GM10248 (cell line): ENCODE results near the gene DRD3.

Experiments used
- CTCF ChIA-PET: fragments of 300-600 bp; sonication (Branson Sonifier 250); formaldehyde crosslinking; extraction: SDS; loops from one replicate; lab custom pipeline; 2021; ENCODE audit warnings: antibody characterized with exemption; lab: Yijun Ruan, JAX
- POLR2A ChIA-PET: fragments of 350-650 bp; sonication (Branson Sonifier 250); formaldehyde crosslinking; extraction: SDS; loops from one replicate; lab custom pipeline; 2020; ENCODE audit warnings: antibody characterized with exemption; lab: Yijun Ruan, JAX
- DNase-seq: peaks from one replicate; pipeline ENCODE4 v3.0.0; 2012; ENCODE audit errors: extremely low spot score
- CTCF ChIP-seq: IDR thresholded peaks from 2 replicates; pipeline ENCODE4 v1.5.1; 2012; ENCODE audit warnings: mild to moderate bottlenecking, low read depth; ENCODE audit errors: extremely low read depth, missing control alignments, control extremely low read depth

Gene DRD3

GRCh38 chr3:114101101-114101500 is 77.8 kb downstream of the DRD3 start:
- ChIA-PET CTCF (interaction anchor here (1.2 kb wide), 1 partner anchor 11 kb away, joined by 3 read pairs; no protein-coding TSS in a partner anchor), POLR2A (no interaction called here)
- TF ChIP-seq CTCF = no peak
- no peak for DNase-seq

DNA sequence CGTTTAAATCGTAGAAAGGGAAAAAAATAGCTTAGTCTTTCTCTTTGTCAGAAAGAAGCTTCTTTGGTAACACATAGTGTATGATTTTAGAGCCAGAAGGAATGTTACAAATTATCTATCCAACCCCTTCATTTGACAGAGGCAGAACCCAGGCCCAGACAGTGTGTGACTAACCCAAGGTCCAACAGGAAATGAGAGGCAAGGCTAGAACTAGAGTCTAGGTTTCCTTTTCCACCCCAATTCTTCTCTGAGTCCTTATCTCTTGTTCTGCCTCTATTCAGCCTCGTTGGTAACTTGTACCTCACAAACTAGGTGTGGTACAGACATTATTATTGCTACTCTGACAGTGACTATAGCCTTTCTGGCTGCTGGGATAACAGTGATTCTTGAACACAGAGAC is 83.1 kb downstream of the DRD3 start:
- TF ChIP-seq CTCF = no peak
- POLR2A ChIA-PET = no interaction called here
- no peak for DNase-seq
- CTCF ChIA-PET = no interaction called here

- no peak for TF ChIP-seq CTCF
- DNase-seq = no peak
- POLR2A ChIA-PET = no interaction called here
- CTCF ChIA-PET = no interaction called here
These were observed 85.3 kb downstream of the DRD3 start for GRCh38 chr3:114093596-114093995.

DNA sequence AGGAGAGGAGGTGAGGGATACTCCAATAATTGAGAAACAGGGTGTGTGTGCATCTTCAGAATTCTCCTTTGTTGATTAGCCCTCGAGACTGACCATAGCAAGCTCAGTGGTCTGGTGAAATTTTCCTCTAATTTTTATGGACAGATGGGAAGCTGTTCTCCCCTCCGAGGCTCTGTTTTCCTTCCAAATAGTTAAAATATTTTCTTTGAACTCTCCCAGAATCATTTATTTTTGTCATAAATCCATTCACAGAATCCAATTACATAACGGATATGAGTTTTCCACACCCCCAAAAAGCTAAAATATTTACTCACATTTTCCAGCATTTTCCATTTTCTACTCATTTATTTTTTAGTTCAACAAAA is 85.9 kb downstream of the DRD3 start:
- DNase-seq = no peak
- TF ChIP-seq CTCF = no peak
- CTCF ChIA-PET = interaction anchor here (1.2 kb wide), 1 partner anchor 31 kb away, joined by 3 read pairs; no protein-coding TSS in a partner anchor
- POLR2A ChIA-PET = no interaction called here

GRCh38 chr3:114092151-114093015 is 86.5 kb downstream of the DRD3 start:
- no peak for DNase-seq
- no peak for TF ChIP-seq CTCF
- ChIA-PET POLR2A (no interaction called here), CTCF (interaction anchor here (1.1 to 1.2 kb wide), 3 partner anchors 10 to 31 kb away, joined by 3 read pairs; no protein-coding TSS in a partner anchor)

DNA sequence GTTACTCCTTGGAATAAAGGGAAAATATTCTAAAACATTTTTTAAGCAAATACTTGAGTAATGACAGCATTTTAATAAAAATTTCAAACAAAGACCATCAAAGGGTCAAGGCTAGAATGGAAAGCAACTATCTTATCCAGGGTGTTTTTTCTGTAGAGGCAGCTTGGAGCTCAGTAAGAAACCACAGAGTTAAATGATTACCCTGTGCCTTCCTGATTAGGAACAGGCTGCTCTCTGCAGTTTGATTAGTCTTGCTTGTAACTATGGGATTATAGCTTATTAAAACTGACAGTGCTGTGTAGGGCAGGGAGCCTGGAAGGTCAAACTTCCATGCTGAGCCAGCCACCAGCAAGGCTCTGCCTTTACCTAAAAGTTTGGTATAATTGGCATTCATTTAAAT is 89.2 kb downstream of the DRD3 start:
- TF ChIP-seq CTCF = no peak
- DNase-seq = no peak
- ChIA-PET CTCF (interaction anchor here (0.9 to 1.0 kb wide), 2 partner anchors 12 kb away, joined by 3 read pairs; no protein-coding TSS in a partner anchor), POLR2A (no interaction called here)
